ENCODE results near the gene SLC25A19.

Gene SLC25A19

GRCh38 chr17:75273977-75274708 lies 15.1 kb downstream of the SLC25A19 start:
- DNase-seq (ENCODE audit: low read depth, low spot score) = peak; percentile 56
- in situ Hi-C loops (cut with HindIII; ENCODE audit: low sequenced_read_pairs) = no loop called here
- H3K4me3 ChIP-seq (ENCODE audit: low read depth, low read length) = no peak overlapping the region
- TF ChIP-seq CTCF (IDR thresholded peaks at IDR 0.05; ENCODE audit: low read depth, low read length) = no peak

- no peak for TF ChIP-seq CTCF (IDR thresholded peaks at IDR 0.05; ENCODE audit: low read depth, low read length)
- no peak overlapping the region for H3K4me3 ChIP-seq (ENCODE audit: low read depth, low read length)
- in situ Hi-C loops (cut with HindIII; ENCODE audit: low sequenced_read_pairs) = no loop called here
- no peak for DNase-seq (ENCODE audit: low read depth, low spot score)
Measured at GRCh38 chr17:75272848-75273184, 16.4 kb downstream of the SLC25A19 start.

- no peak for TF ChIP-seq CTCF (IDR thresholded peaks at IDR 0.05; ENCODE audit: low read depth, low read length)
- peak; percentile 29 for DNase-seq (ENCODE audit: low read depth, low spot score)
- in situ Hi-C loops (cut with HindIII; ENCODE audit: low sequenced_read_pairs) = no loop called here
- H3K4me3 ChIP-seq (ENCODE audit: low read depth, low read length) = peak overlapping the region; percentile 57
Measured at GRCh38 chr17:75271955-75272847, 17.0 kb downstream of the SLC25A19 start.

- DNase-seq (ENCODE audit: low read depth, low spot score) = peak; percentile 49
- TF ChIP-seq CTCF (IDR thresholded peaks at IDR 0.05; ENCODE audit: low read depth, low read length) = peak; percentile 43
- in situ Hi-C loops (cut with HindIII; ENCODE audit: low sequenced_read_pairs) = no loop called here
- H3K4me3 ChIP-seq (ENCODE audit: low read depth, low read length) = peak overlapping the region; percentile 57
Measured at GRCh38 chr17:75271233-75271954, 17.8 kb downstream of the SLC25A19 start.

- in situ Hi-C loops (cut with HindIII; ENCODE audit: low sequenced_read_pairs) = no loop called here
- H3K4me3 ChIP-seq (ENCODE audit: low read depth, low read length) = peak within 1 kb of the TSS; percentile 72
- no peak for DNase-seq (ENCODE audit: low read depth, low spot score)
- TF ChIP-seq CTCF (IDR thresholded peaks at IDR 0.05; ENCODE audit: low read depth, low read length) = no peak
Measured at GRCh38 chr17:75270966-75271232, 18.3 kb downstream of the SLC25A19 start, which contains the start of gene MIF4GD. MIF4GD (minus strand) TSS chr17:75271231; CDS start chr17:75270195, 1,036 bp downstream.

- in situ Hi-C loops (cut with HindIII; ENCODE audit: low sequenced_read_pairs) = no loop called here
- peak; percentile 39 for TF ChIP-seq CTCF (IDR thresholded peaks at IDR 0.05; ENCODE audit: low read depth, low read length)
- peak; percentile 65 for DNase-seq (ENCODE audit: low read depth, low spot score)
- peak overlapping the region; percentile 72 for H3K4me3 ChIP-seq (ENCODE audit: low read depth, low read length)
Measured at GRCh38 chr17:75270218-75270965, 18.8 kb downstream of the SLC25A19 start.
